HFF-Myc (cell line): ENCODE data around the gene NFATC2.

ENCODE experiments used
- DNase-seq: peaks from one replicate; pipeline ENCODE4 v3.0.0-alpha.2; 2011; ENCODE audit warnings: low read depth; ENCODE audit errors: extremely low read depth
- H3K4me3 ChIP-seq: replicated peaks from 2 replicates; pipeline ENCODE4 v1.5.1; 2011; ENCODE audit warnings: low read depth, mild to moderate bottlenecking, control low read depth, low read length
- CTCF ChIP-seq: IDR thresholded peaks from 2 replicates; pipeline ENCODE4 v1.5.1; 2012; ENCODE audit warnings: mild to moderate bottlenecking, low read depth, low read length, control low read depth; ENCODE audit errors: missing control alignments

The NFATC2 gene

GRCh38 chr20:51492167-51493092 lies 50.1 kb downstream of the NFATC2 start:
- no peak for DNase-seq
- H3K4me3 ChIP-seq = no peak overlapping the region
- no peak for TF ChIP-seq CTCF

GRCh38 chr20:51491393-51491792 lies 51.1 kb downstream of the NFATC2 start:
- H3K4me3 ChIP-seq = no peak overlapping the region
- TF ChIP-seq CTCF = no peak
- no peak for DNase-seq

GRCh38 chr20:51490635-51491034 lies 51.9 kb downstream of the NFATC2 start:
- TF ChIP-seq CTCF = no peak
- no peak overlapping the region for H3K4me3 ChIP-seq
- no peak for DNase-seq

GRCh38 chr20:51489611-51490010 lies 52.9 kb downstream of the NFATC2 start:
- TF ChIP-seq CTCF = no peak
- no peak for DNase-seq
- no peak overlapping the region for H3K4me3 ChIP-seq

GRCh38 chr20:51488331-51488730 lies 54.2 kb downstream of the NFATC2 start:
- H3K4me3 ChIP-seq = no peak overlapping the region
- no peak for TF ChIP-seq CTCF
- DNase-seq = no peak

- H3K4me3 ChIP-seq = no peak overlapping the region
- TF ChIP-seq CTCF = no peak
- peak; percentile 37 for DNase-seq
These were observed 54.8 kb downstream of the NFATC2 start for GRCh38 chr20:51487565-51488268.
